HL-60 (cell line): ENCODE measurements around the gene NCMAP.

Experiments used
- DNase-seq, 2 experiments: peaks; one replicate each; pipeline ENCODE4 v3.0.0-alpha.2; 2010 to 2020; ENCODE audit warnings: low read depth in 1 of 2, low spot score in 1 of 2
- H3K27ac ChIP-seq: fragments of 250-450 bp; sonication (Bioruptor Pico); replicated peaks from 2 replicates; pipeline ENCODE4 v1.5.1; 2020; ENCODE audit warnings: mild to moderate bottlenecking, moderate library complexity
- H3K27me3 ChIP-seq: fragments of 250-450 bp; sonication (Bioruptor Pico); 2 replicates; pipeline ENCODE4 v1.5.1; 2021; ENCODE audit warnings: mild to moderate bottlenecking, moderate library complexity; ENCODE audit not compliant: insufficient read depth, poor library complexity, severe bottlenecking
- H3K4me3 ChIP-seq: replicated peaks from 2 replicates; pipeline ENCODE4 v1.5.1; 2011; ENCODE audit warnings: mild to moderate bottlenecking, control low read depth, low read length; ENCODE audit not compliant: insufficient read depth
- GABPA ChIP-seq: IDR thresholded peaks from 2 replicates; pipeline ENCODE4 v1.6.1; 2012; ENCODE audit warnings: low read depth
- POLR2AphosphoS5 ChIP-seq: IDR thresholded peaks from 2 replicates; pipeline ENCODE4 v1.6.1; 2012; ENCODE audit warnings: low read depth
- REST ChIP-seq: IDR thresholded peaks from 2 replicates; pipeline ENCODE4 v1.6.1; 2012; ENCODE audit warnings: low read depth; ENCODE audit not compliant: insufficient replicate concordance
- SPI1 ChIP-seq: IDR thresholded peaks from 2 replicates; pipeline ENCODE4 v1.6.1; 2012; ENCODE audit warnings: low read depth, mild to moderate bottlenecking, borderline replicate concordance
- TF ChIP-seq, protein P1 (sequence below): IDR thresholded peaks from one replicate; pipeline ENCODE4 v1.5.1; 2011; ENCODE audit warnings: low read length, control low read depth, inconsistent platforms; ENCODE audit not compliant: insufficient read depth

NCMAP gene

GRCh38 chr1:24600551-24600950 is 44.7 kb downstream of the NCMAP start:
- DNase-seq = no peak

GRCh38 chr1:24605534-24606295 is 49.8 kb downstream of the NCMAP start:
- Histone ChIP-seq H3K27me3 (no peaks in the 10 kb centered on the region), H3K4me3 (no peak overlapping the region), H3K27ac (no peak overlapping the region)
- no peak for DNase-seq
- TF ChIP-seq SPI1 = no peak
- TF ChIP-seq GABPA = no peak
- TF ChIP-seq, protein P1, sequence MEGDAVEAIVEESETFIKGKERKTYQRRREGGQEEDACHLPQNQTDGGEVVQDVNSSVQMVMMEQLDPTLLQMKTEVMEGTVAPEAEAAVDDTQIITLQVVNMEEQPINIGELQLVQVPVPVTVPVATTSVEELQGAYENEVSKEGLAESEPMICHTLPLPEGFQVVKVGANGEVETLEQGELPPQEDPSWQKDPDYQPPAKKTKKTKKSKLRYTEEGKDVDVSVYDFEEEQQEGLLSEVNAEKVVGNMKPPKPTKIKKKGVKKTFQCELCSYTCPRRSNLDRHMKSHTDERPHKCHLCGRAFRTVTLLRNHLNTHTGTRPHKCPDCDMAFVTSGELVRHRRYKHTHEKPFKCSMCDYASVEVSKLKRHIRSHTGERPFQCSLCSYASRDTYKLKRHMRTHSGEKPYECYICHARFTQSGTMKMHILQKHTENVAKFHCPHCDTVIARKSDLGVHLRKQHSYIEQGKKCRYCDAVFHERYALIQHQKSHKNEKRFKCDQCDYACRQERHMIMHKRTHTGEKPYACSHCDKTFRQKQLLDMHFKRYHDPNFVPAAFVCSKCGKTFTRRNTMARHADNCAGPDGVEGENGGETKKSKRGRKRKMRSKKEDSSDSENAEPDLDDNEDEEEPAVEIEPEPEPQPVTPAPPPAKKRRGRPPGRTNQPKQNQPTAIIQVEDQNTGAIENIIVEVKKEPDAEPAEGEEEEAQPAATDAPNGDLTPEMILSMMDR = no peak
- TF ChIP-seq POLR2AphosphoS5 = no peak
- TF ChIP-seq REST = no peak

More at GRCh38 chr1:24600551-24600950, 44.7 kb downstream of the NCMAP start:
- H3K27ac ChIP-seq = no peak overlapping the region
- peaks cover 2% of the 10 kb centered on the region for H3K27me3 ChIP-seq
- H3K4me3 ChIP-seq = no peak overlapping the region
- TF ChIP-seq GABPA (no peak), SPI1 (no peak), POLR2AphosphoS5 (no peak), REST (no peak)
- TF ChIP-seq, protein P1 = no peak

DNA sequence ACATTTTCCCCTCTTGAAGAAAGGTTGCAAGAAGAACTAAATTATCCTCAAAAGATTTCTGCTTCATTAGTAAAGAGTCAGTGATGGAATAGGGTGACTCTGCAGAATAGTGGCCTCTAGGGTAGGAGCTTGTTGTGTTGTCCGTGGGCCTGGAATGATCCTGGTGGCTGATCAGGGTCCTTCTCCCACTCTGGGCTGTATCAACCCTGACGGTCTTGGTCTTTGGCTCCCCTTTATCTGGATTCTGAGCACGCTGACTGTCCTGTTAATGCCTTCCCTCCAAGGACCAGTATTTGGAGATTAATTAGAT is 50.4 kb downstream of the NCMAP start:
- DNase-seq = no peak
- TF ChIP-seq GABPA (no peak), REST (no peak), SPI1 (no peak)
- TF ChIP-seq, protein P1 = no peak
- H3K27me3 ChIP-seq = no peaks in the 10 kb centered on the region
- H3K27ac ChIP-seq = no peak overlapping the region
- no peak overlapping the region for H3K4me3 ChIP-seq
